Measurements from ENCODE around the gene CHTF18.
A peak's percentile ranks its signal among the peaks of the same experiment; 100 is the strongest.
"Not testable (repeated sequence)": the region's sequence is repeated elsewhere in the genome, so short reads cannot be mapped to it uniquely, and the experiment has no call there.

Gene CHTF18

DNA sequence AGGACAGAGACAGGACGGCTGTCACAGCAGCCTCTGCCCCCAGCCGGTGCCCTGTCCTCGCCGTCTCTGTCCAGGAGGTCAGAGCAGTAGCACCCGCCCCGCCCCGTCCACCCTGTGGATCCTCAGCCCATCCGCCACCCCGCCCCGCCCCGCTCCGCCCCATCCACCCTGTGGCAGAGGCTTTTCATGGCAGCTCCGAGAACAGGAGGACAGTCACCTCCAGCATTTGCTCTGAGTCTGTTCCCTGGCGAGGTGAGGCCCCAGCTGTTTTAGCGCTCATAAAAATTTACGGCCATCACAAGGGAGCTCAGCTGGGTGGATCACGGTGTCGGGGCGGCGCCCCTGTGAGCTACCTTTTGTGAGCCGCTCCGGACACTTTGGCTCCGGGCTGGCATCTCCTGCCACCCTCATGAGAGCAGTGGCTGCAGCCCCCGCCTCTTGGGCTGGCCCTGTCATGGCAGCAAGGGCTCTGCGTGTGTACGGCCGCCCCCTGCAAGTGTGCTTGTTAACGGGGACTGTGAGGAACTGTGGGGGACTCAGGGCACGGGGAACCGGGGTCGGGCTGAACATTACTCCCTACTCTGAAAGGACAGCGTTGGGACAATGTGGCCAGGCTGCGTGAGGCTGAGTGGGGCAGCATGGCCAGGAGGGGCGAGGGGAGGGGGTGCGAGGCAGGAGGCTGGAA is 44.4 kb downstream of the CHTF18 start:
- no peak for DNase-seq

DNA sequence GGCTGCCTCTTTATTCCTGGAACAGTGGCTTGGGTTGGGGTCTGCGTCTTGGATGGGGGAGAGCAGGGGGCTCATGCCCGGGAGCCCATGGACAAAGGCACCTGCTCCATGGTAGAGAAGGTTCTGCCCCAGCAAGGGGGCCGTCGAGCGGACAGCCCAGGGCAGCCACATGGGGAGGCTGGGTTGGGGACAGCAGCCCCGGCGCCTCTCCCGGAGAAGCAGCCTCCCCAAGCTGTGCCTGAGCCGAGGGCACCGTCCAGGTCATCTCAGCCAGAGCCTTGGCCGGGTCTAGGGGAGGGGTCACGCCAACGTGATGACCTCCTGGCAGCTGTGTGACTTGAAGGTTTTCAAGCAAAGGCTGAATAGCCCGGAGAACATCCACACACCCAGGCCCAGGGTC is 45.0 kb downstream of the CHTF18 start:
- no peak for DNase-seq

DNA sequence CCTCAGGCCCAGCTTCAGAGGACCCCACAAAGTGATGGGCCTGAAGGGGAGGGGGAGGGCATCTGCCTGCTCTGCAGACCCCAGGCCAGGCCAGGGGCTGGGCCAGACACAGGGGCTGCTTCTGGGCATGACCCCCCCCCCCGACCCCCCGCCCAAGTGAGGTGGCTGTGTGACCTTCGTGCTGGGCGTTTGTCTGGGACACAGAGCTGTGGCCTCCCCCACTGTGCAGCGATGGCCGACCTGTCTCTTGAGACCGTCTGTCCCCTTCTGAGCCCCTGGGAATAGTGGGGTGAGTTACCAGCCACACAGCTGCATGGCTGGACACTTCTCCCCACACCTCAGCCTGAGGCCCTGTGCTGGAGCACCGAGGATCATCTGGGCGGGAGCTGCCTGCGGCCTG is 47.0 kb downstream of the CHTF18 start:
- no peak for DNase-seq

DNA sequence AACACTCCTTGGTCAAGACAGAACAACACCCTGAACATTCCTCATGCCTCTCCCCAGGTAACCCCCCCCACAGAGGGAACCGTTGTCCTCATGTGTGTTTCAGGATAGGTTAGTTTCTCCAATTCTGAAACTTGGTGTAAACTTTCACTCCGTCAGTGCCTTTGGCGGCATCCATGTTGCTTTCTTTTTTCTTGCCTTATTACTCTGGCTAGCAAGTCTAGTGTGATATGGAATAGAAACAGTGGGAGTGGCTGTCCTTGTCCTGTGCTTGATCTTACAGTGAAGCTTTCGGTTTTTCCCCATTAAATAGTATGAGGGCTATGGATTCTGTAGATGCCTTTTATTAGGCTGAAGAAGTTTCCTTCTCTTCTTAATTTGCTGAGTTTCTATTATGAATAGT is 47.8 kb downstream of the CHTF18 start:
- DNase-seq = no peak

DNA sequence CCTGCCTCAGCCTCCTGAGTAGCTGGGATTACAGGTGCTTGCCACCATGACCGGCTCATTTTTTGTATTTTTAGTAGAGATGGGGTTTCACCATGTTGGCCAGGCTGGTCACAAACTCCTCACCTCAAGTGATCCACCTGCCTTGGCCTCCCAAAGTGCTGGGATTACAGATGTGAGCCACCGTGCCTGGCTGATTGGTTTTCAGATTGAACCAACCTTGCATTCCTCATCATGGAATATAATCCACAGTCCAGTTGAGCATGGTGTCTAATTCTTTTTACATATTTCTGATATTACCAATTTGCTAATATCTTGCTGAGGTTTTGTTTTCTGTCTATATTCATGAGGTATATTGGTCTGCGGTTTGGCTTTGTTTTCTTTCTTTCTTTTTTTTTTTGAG is 48.4 kb downstream of the CHTF18 start:
- DNase-seq = not testable (repeated sequence)

DNA sequence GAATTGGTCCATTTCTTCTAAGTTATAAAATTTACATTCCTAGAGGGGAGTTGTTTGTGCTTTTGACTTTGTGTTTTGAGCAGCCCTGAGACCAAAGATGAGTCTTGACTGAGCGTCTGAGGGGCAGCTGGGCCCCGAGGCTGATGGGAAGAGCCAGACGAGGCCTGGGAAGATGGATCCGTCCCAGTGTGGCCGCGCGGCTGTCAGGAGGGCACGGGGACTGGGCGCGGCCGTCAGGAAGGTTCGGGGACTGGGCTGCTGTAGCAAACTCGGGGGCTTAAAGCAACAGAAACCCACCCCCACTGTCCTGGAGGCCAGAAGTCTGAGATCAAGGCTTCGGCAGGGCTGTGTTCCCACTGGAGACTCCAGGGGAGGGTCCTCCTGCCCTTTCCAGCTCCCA is 50.3 kb downstream of the CHTF18 start:
- DNase-seq = no peak

DNA sequence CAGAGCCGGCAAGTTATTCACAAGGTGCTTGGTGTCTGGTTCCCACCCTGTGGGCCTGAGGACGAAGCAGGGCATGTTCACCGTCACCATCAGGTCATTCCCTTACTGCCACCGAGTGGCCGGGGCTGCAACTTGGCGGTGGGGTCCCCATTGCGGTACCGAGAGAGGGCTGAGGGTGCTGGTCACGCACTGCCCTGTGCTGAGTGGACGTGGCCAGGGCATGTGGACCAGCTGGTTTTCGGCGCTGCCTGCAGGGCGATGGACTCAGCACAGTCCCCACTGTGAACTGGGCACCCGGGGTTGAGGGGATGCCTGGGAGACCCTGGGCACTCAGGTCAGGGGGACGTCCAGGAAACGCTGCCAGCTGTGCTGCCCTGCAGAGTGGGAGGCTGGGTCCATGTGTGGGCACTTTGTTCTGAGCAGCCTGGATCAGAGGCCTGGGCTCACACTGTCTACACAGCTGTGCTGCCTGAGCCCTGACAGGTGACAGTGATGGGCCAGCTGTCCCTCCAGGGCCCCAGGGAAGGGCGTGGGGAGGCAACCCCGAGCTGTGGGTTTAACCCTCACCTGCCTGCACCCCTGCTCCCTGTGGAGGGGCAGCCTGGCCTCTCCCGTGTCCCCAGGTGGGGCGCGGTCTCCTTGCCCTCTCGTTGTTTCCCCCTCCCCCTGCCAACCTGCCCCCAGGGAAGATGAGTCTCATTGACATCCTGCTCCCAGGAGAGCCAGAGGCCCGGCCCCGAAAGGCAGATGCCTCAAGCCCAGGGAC is 51.4 kb downstream of the CHTF18 start:
- peak; percentile 42 for DNase-seq

DNA sequence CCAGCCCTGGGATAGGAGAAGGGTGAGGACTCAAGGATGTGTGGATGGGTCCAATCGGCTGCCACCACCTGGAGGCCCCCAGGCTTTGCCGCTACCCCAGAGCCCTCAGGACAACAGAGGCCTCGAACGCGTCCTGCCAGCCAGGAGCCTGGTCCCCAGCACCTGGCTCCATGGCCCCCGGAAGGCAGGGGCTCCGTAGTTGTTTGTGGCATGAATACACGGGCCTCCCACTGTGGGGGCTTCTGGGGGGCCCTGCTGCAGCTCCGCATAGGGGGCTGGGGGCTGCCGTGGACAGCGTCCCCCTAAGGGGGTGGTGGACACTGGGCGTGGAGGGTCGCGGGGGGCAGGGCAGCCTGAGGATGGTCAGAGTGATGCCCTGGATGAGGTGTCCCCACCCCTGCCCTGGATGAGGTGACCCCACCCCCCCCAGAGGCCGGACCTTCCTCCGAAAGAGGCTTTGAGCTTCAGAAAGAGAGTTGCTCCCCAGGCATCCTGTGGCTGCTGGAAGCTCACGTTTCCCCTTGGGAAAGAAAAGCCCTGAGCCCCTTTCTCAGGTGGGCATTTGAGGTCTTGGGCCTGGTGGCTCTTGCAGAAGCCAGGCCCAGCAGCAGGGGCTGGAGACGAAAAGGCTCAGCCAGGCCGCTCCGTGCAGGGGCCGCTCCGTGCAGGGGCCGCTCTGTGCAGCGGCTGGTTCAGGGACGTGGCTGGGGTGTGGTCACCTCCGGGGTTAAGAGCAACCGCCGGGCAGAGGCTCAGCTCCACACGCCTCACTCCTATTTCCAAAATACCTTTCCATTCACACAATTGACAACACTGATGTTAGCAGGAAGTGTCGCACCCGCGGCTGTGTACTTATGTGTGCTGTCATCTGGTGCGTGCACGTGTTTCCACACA is 52.4 kb downstream of the CHTF18 start:
- no peak for DNase-seq

DNA sequence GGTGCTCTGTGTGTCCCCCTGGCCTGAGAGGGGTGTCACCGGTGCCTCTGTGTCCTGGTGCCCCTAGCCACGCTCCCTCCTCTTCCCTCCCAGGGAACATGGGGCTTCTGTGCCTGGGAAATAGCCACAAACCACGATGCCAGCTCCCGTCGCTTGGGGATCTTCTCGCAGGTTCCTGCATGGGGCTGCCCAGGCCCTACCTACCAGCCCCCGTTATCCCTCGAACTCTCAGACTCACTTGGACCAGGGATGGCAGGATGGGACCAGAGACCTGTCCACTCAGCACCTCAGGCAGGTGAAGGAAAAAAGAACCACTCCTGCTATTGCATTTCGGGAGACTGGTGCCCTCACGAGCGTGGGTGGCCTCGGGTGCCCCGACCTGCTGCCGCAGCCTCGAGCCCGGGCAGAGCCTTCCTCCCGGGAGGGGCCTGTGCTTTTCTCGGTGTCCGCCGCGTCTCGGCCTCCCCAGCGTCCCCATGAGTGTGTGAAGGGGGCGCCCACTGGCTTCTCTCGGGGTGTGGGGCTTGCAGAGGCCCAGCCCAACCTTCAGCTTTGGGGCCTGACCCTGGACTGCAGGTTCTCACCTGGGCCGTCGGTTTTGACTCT is 53.1 kb downstream of the CHTF18 start:
- no peak for DNase-seq

DNA sequence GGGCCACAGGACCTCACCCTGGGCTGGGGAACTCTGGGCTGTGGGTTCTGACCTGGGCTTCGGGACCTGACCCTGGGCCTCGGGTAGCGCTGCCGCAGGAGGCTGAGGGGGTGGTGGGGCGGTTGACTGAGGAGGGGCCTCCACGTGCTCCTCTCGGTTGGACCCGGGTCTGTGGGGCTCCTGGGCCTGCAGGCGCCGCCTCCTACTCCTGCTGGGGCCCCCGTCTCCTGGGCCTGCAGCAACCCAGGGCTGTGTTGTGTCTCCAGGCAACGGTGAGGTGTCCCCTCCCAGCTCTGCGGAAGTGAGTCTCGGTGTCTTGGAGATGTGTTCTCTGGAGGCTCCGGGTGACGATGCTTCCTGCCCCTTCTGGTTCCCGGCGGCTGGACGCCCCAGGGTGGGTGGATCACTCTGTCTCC is 53.6 kb downstream of the CHTF18 start:
- DNase-seq = peak; percentile 63

DNA sequence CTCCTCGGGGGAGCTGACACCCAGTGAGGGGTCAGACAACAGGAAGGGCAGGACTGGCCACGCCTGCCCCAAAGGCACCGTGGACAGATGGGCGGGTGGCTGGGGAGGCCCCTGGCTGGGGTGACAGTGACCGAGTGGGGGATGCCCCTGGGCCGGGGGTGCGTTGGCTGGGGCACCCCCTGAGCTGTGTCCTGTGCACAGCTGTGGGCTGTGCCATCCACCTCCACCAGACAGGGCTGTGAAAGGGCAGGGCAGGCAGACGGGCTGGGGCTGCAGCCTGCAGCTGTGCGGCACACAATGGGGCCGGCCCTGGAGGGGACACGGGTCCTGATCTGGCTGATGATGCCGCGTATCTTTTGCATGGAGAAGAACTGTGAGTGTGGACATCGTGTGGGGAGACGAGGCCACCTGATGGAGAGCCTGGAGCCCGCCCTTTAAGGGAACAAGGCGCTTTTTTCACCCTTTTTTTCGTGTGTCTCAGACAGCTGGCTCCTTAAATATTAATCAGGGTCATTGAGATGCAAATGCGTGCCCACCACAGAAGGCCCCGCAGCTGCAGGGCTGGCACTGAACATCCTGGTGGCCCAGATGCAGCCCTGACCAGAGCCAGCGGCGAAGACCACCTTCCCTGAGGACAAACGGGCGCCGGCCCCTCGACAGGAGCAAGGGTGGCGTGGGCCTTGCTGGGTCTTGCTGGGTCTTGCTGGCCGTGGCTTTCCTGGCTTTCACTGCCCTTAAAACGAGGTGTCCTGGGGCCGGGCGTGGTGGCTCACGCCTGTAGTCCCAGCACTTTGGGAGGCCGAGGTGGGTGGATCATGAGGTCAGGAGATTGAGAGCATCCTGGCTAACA is 54.5 kb downstream of the CHTF18 start:
- no peak for DNase-seq

DNA sequence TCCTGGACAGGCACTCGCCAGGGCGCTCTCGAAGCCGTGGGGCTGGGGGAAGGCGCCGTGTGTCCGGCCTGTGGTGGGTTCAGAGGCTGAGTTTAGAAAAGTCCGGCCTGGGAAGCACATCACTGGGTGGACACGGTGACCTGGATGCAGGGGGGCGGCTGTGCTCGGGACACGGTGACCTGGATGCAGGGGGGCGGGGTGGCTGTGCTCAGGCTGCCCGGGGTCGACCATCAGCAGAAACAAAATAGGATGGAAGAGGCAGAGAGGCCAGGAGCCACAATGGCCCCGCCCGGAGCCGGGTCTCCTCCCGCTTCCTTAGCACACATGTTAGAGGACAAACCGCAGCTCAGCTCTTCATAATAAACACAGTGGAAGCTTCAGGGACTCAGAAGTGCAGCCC is 55.4 kb downstream of the CHTF18 start:
- peak; percentile 20 for DNase-seq

DNA sequence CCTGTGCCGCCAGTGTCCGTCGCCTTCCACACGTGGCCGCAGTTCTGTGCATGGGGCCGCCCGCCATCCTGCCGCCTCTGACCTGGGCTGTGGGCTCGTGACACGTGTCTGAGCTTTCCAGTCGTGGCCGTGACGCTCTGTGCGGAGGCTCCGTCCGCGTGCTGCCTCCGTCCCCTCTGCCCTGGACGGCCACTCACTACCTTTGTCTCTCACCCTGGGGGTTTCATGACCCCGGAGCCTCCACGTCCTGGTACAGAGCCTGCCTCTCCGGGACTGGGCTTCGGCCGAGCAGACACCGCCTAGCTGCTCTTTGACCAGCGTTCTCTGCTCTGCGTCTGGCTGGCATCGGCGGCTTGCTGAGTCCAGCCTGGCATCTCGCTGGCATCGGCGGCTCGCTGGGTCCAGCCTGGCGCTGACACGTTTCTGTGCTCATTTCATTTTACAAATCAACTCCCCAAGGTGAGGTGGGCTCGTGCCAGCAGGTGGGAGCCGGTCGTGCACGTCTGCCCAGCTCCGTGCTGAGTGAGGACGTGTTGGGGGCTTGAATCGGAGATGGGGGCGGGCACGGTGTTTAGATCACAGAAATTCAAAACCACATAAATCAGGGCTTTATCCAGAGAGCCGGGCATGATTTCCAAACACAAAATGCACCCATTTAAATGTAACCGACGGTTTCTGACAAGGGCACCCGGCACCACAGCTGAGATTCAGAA is 56.4 kb downstream of the CHTF18 start:
- no peak for DNase-seq

DNA sequence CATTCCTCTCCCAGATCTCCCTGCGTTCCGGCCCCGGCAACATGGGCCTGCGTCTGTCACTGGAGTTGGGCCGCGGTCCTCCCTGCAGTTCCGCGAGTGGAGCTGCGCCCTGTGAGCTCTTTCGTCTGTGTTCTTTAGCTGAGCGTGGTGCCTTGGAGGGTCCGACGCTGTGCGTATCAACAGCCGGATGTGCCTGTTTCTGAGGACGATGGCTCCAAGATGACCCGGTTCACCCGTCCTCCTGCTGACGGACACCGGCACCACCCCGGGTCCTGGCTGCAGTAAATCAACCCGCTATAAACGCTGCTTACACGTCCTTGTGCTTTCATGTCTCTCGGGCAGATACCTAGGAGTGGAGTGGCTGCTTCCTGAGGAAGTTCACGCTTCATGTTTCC is 56.9 kb downstream of the CHTF18 start:
- peak; percentile 15 for DNase-seq

DNA sequence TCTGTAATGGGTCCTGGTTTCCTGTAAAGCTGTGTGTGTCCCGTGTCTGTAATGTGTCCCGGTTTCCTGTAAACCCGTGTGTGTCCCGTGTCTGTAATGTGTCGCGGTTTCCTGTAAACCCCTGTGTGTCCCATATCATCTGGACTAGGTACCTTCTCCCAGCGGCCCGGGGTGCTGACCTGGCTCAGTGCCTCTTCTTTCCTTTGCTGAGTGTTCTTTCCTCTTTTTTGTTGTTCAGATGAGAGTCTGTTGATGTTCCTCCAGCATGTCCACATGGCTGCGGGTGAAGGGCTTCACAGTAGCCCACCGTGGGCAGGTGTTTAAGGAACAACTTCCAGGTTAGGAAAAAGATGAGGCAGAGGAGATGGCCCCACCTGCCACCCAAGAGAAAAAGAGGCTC is 58.7 kb downstream of the CHTF18 start:
- DNase-seq = no peak
